CD8-positive, alpha-beta memory T cell (primary cell): ENCODE measurements around the gene ANKRD12. TPM values are rescaled to one million over a fixed set of nuclear protein-coding genes. Genes with fewer than 3 reads are reported as not detected.

Experiments used
- CTCF ChIA-PET: fragments of 350-600 bp; sonication (Branson Sonifier 250); formaldehyde crosslinking; loops from one replicate; lab custom pipeline; 2021; ENCODE audit warnings: antibody characterized with exemption; lab: Charles Lee
- POLR2A ChIA-PET: fragments of 350-600 bp; sonication (Branson Sonifier 250); formaldehyde crosslinking; loops from one replicate; lab custom pipeline; 2021; ENCODE audit warnings: antibody characterized with exemption; lab: Charles Lee
- DNase-seq, 5 donors: peaks; one replicate each; pipeline versions ENCODE4 v3.0.0 to v3.0.0-alpha.2; 2020 to 2022; ENCODE audit warnings: mixed read lengths in 1 of 5
- H3K27ac ChIP-seq: one replicate; pipeline ENCODE4 v1.7.0; 2013; ENCODE audit warnings: low read depth, mild to moderate bottlenecking, low read length, moderate library complexity
- H3K27me3 ChIP-seq: 2 replicates; pipeline ENCODE4 v1.7.0; 2013; ENCODE audit warnings: low read length, mild to moderate bottlenecking; ENCODE audit not compliant: insufficient read depth, poor library complexity, severe bottlenecking
- H3K36me3 ChIP-seq: 2 replicates; pipeline ENCODE4 v1.7.0; 2013; ENCODE audit warnings: mild to moderate bottlenecking, low read length, moderate library complexity; ENCODE audit not compliant: insufficient read depth
- H3K4me1 ChIP-seq: 2 replicates; pipeline ENCODE4 v1.7.0; 2013; ENCODE audit warnings: mild to moderate bottlenecking, low read length, moderate library complexity; ENCODE audit not compliant: insufficient read depth
- H3K4me3 ChIP-seq: 2 replicates; pipeline ENCODE4 v1.7.0; 2013; ENCODE audit warnings: mild to moderate bottlenecking, low read length
- H3K9me3 ChIP-seq: 2 replicates; pipeline ENCODE4 v1.7.0; 2013; ENCODE audit warnings: mild to moderate bottlenecking, low read length
- H3K27ac Mint-ChIP-seq, 8 donors: one replicate each; pipeline ENCODE4 v1.8.0; 2020 to 2021; ENCODE audit warnings: mixed read lengths in 8 of 8, mild to moderate bottlenecking in 6 of 8, inconsistent platforms in 3 of 8, moderate library complexity in 3 of 8
- H3K27me3 Mint-ChIP-seq, 2 donors: one replicate each; pipeline ENCODE4 v1.8.0; 2020 to 2021; ENCODE audit warnings: mixed read lengths in 2 of 2, mild to moderate bottlenecking in 1 of 2, moderate library complexity in 1 of 2
- H3K36me3 Mint-ChIP-seq, 3 donors: one replicate each; pipeline ENCODE4 v1.8.0; 2020 to 2021; ENCODE audit warnings: mixed read lengths in 3 of 3, inconsistent platforms in 1 of 3, mild to moderate bottlenecking in 1 of 3
- H3K4me1 Mint-ChIP-seq, 3 donors: one replicate each; pipeline ENCODE4 v1.8.0; 2020 to 2021; ENCODE audit warnings: mixed read lengths in 3 of 3, inconsistent platforms in 1 of 3, mild to moderate bottlenecking in 1 of 3
- H3K4me3 Mint-ChIP-seq, 7 donors: one replicate each; pipeline ENCODE4 v1.8.0; 2020 to 2021; ENCODE audit warnings: mixed read lengths in 7 of 7, mild to moderate bottlenecking in 6 of 7, moderate library complexity in 4 of 7, inconsistent platforms in 2 of 7
- H3K9me3 Mint-ChIP-seq, 5 donors: one replicate each; pipeline ENCODE4 v1.8.0; 2020 to 2022; ENCODE audit warnings: mixed read lengths in 5 of 5, mild to moderate bottlenecking in 3 of 5, moderate library complexity in 2 of 5, inconsistent platforms in 1 of 5
- polyA plus RNA-seq: library from polyadenylated mRNA; unstranded; fragments of 300-500 nt; fragmentation: Illumina TruSeq; gene quantifications from one replicate; pipeline ENCODE4 v1.2.3, GENCODE V29; 2021
- total RNA-seq, 2 experiments: library from RNA; stranded (reverse); gene quantifications; one replicate each; pipeline ENCODE4 v1.2.3, GENCODE V29; 2021

ANKRD12 gene
- total and polyA plus RNA-seq, 3 experiments from 2014 or later: 66.6 to 109 (median 67.6) TPM

DNA sequence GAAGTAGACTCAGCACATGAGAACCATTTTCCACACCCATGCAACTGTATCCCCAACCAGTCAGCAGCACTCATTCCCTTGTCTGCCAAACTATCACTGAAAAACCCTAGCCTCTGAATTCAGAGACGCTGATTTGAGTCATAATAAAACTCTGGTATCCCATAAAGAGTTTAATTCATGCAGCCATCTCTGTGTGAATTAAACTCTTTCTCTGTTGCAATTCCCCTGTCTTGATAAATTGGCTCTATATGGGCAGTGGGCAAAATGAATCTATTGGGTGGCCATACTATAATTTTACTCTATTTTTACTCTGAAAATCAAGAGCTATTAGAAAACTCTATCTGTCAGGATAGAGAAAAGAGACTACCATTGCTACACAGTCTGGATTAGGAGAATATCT is 157.4 kb downstream of the ANKRD12 start:
- Mint-ChIP-seq H3K9me3 (peaks cover 15 to 37% (median 30%) of the 10 kb centered on the region in 5 donors), H3K4me3 (no peak overlapping the region), H3K36me3 (peaks cover 0 to 25% (median 8%) of the 10 kb centered on the region in 3 donors), H3K27me3 (peaks cover 0 to 5% of the 10 kb centered on the region in 2 donors), H3K27ac (peak overlapping the region in 1 of 8 donors; percentile 54), H3K4me1 (no peaks in the 10 kb centered on the region)
- Histone ChIP-seq H3K4me1 (no peaks in the 10 kb centered on the region), H3K4me3 (no peak overlapping the region), H3K27ac (no peak overlapping the region), H3K27me3 (no peaks in the 10 kb centered on the region), H3K36me3 (no peaks in the 10 kb centered on the region), H3K9me3 (no peaks in the 10 kb centered on the region)
- DNase-seq: no peak
- POLR2A ChIA-PET: no interaction called here
- CTCF ChIA-PET: no interaction called here

DNA sequence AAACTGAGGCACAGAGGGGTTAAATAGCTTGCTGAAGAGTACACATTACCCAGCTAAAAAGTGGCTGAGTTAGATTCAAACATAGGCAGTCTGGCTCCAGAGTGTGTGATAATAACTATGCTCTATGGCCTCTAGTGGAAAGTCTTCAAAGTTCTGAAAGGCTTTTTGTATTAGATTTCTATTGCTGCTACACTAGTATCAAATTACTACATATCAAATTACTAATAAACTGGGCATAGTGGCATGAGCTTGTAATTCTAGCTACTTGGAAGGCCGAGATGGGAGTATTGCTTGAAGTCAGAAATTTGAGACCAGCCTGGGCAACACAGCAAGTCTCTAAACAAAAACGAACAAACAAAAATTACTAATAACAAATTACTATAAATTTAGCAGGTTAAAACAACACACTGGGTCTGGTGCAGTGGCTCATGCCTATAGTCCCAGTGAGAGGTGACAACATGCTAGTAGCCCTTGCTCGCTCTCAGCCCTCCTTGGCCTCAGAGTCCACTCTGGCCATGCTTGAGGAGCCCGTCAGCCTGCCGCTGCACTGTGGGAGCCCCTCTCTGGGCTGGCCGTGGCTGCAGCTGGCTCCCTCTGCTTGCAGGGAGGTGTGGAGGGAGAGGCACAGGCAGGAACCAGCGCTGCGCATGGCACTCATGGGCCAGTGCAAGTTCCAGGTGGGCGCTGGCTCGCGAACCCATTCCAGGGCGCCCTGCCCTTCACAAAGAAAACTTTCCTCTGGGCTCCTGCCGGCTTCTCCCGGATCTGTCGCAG is 159.8 kb downstream of the ANKRD12 start:
- Histone ChIP-seq H3K4me3 (no peak overlapping the region), H3K4me1 (no peaks in the 10 kb centered on the region), H3K27ac (no peak overlapping the region), H3K36me3 (no peaks in the 10 kb centered on the region), H3K9me3 (no peaks in the 10 kb centered on the region), H3K27me3 (no peaks in the 10 kb centered on the region)
- ChIA-PET CTCF (no interaction called here), POLR2A (no interaction called here)
- no peak for DNase-seq
- no peak overlapping the region for H3K27ac Mint-ChIP-seq
- peaks cover 15 to 29% (median 26%) of the 10 kb centered on the region in 5 donors for H3K9me3 Mint-ChIP-seq
- peaks cover 0 to 5% of the 10 kb centered on the region in 2 donors for H3K27me3 Mint-ChIP-seq
- no peaks in the 10 kb centered on the region for H3K4me1 Mint-ChIP-seq
- H3K36me3 Mint-ChIP-seq: peaks cover 0 to 19% (median 8%) of the 10 kb centered on the region in 3 donors
- H3K4me3 Mint-ChIP-seq: no peak overlapping the region

DNA sequence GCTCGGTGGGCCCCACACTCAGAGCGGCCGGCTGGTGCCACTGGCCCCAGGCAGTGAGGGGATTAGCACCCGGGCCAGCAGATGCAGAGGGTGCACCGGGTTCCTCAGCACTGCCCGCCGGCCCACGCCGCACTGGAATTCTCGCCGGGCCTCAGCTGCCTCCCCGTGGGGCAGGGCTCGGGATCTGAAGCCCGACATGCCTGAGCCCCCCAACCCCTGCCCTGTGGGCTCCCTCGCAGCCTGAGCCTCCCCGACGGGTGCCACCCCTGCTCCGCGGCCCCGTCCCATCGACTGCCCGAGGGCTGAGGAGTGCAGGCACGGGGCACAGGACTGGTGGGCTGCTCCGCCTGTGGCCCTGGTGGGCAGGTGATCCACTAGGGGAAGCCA is 160.4 kb downstream of the ANKRD12 start:
- H3K36me3 ChIP-seq: no peaks in the 10 kb centered on the region
- H3K9me3 ChIP-seq: no peaks in the 10 kb centered on the region
- CTCF ChIA-PET: no interaction called here
- no peak overlapping the region for H3K4me3 ChIP-seq
- no peak overlapping the region for H3K4me3 Mint-ChIP-seq
- H3K27ac Mint-ChIP-seq: no peak overlapping the region
- POLR2A ChIA-PET: no interaction called here
- H3K27ac ChIP-seq: no peak overlapping the region
- H3K4me1 Mint-ChIP-seq: no peaks in the 10 kb centered on the region
- no peaks in the 10 kb centered on the region for H3K4me1 ChIP-seq
- H3K36me3 Mint-ChIP-seq: peaks cover 0 to 17% (median 6%) of the 10 kb centered on the region in 3 donors
- DNase-seq: no peak
- H3K9me3 Mint-ChIP-seq: peaks cover 19 to 34% (median 28%) of the 10 kb centered on the region in 5 donors
- peaks cover 0 to 9% of the 10 kb centered on the region in 2 donors for H3K27me3 Mint-ChIP-seq
- H3K27me3 ChIP-seq: no peaks in the 10 kb centered on the region

DNA sequence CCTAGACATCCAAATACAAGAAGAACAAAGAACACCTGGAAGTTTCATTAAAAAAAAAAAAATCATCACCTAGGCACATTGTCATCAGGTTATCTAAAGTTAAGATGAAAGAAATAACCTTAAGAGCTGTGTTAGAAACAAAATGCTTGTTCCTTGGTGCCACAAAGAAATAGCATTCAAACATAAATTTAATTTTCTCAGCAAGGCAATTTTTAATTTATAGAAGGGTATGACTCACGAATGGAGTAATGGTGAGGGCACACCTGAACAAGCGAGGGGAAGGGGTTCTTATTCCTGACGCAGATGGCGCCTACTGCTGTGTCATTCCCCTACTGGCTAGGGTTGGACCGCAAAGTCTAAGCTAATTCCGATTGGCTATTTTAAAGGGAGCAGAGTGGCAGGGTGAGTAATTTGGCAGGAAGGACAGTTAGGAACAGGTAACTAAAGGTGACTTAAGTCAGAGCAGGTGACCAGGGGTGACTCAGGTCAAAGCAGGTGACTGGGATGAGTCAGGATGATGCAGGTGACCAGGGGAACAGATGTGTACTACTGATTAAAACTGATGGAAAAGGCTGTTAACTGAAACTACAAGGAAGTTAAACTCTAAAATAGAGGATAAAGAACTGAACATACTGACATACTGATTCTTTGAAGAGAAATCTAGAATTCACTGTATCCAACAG is 167.9 kb downstream of the ANKRD12 start:
- H3K4me3 ChIP-seq: no peak overlapping the region
- no peaks in the 10 kb centered on the region for H3K9me3 ChIP-seq
- no peak overlapping the region for H3K27ac ChIP-seq
- no peak for DNase-seq
- H3K4me1 ChIP-seq: no peaks in the 10 kb centered on the region
- no peaks in the 10 kb centered on the region for H3K36me3 ChIP-seq
- ChIA-PET POLR2A (no interaction called here), CTCF (no interaction called here)
- Mint-ChIP-seq H3K4me1 (no peaks in the 10 kb centered on the region), H3K9me3 (peaks cover 40 to 57% (median 53%) of the 10 kb centered on the region in 5 donors), H3K36me3 (peaks cover 6 to 44% (median 8%) of the 10 kb centered on the region in 3 donors), H3K4me3 (no peak overlapping the region), H3K27me3 (peaks cover 25 to 33% of the 10 kb centered on the region in 2 donors), H3K27ac (no peak overlapping the region)
- H3K27me3 ChIP-seq: no peaks in the 10 kb centered on the region

DNA sequence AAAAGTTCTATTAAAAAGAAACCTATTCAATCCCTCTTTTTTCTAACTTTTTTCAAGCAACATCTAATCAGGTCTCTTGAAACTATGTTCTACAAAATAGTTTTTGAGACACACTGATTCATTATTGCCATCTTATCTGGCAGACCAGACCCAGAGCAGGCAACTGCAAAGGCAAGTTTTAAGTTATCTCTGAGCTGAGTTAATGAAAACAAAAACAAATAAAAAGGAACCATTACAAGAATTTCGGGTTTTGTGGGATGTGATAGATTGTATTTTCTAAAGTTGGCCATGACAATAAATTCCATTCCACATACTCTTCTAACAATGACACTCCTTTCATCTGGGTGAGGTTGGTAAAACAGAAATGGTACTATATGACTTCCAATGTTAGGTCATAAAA is 182.8 kb downstream of the ANKRD12 start:
- no peak overlapping the region for H3K27ac Mint-ChIP-seq
- no peaks in the 10 kb centered on the region for H3K27me3 ChIP-seq
- H3K4me3 ChIP-seq: no peak overlapping the region
- H3K4me1 ChIP-seq: no peaks in the 10 kb centered on the region
- DNase-seq: no peak
- no peaks in the 10 kb centered on the region for H3K4me1 Mint-ChIP-seq
- no peaks in the 10 kb centered on the region for H3K9me3 ChIP-seq
- H3K36me3 ChIP-seq: no peaks in the 10 kb centered on the region
- no peak overlapping the region for H3K27ac ChIP-seq
- CTCF ChIA-PET: interaction anchor here (2.2 kb wide), 1 partner anchor 15 kb away, joined by 7 read pairs; the partner anchor contains the start of gene TWSG1
- H3K27me3 Mint-ChIP-seq: peaks cover 18 to 22% of the 10 kb centered on the region in 2 donors
- no peak overlapping the region for H3K4me3 Mint-ChIP-seq
- POLR2A ChIA-PET: no interaction called here
- peaks cover 2 to 22% (median 2%) of the 10 kb centered on the region in 3 donors for H3K36me3 Mint-ChIP-seq
- H3K9me3 Mint-ChIP-seq: peaks cover 3 to 9% (median 6%) of the 10 kb centered on the region in 5 donors

DNA sequence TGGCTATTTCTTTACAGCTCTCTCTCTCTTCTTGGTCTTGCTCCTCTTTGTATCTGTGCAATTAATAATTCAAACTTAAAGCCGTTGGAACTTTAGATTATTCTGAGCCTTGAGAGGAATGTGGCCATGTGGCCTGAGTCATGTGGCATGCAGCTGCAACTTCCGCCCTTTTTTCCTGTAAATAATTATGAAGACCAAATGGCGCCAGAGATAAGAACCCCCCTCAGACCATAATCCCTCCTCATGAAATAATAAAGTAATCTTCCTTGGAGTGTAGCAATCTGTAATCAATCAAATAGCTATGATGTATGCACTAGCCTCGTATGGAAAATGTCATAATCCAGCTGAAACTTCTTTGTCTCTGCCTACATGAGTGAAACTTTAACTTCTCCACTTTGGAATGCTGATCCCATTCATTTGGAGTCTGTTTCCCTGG is 184.5 kb downstream of the ANKRD12 start:
- H3K27ac Mint-ChIP-seq: no peak overlapping the region
- Histone ChIP-seq H3K4me1 (no peaks in the 10 kb centered on the region), H3K36me3 (no peaks in the 10 kb centered on the region), H3K4me3 (no peak overlapping the region), H3K9me3 (no peaks in the 10 kb centered on the region), H3K27me3 (no peaks in the 10 kb centered on the region), H3K27ac (no peak overlapping the region)
- DNase-seq: no peak
- peaks cover 2 to 22% (median 2%) of the 10 kb centered on the region in 3 donors for H3K36me3 Mint-ChIP-seq
- POLR2A ChIA-PET: no interaction called here
- CTCF ChIA-PET: interaction anchor here (2.2 kb wide), 1 partner anchor 13 kb away, joined by 7 read pairs; the partner anchor contains the start of gene TWSG1
- H3K4me3 Mint-ChIP-seq: no peak overlapping the region
- peaks cover 3 to 9% (median 4%) of the 10 kb centered on the region in 5 donors for H3K9me3 Mint-ChIP-seq
- H3K27me3 Mint-ChIP-seq: peaks cover 20 to 22% of the 10 kb centered on the region in 2 donors
- H3K4me1 Mint-ChIP-seq: no peaks in the 10 kb centered on the region

DNA sequence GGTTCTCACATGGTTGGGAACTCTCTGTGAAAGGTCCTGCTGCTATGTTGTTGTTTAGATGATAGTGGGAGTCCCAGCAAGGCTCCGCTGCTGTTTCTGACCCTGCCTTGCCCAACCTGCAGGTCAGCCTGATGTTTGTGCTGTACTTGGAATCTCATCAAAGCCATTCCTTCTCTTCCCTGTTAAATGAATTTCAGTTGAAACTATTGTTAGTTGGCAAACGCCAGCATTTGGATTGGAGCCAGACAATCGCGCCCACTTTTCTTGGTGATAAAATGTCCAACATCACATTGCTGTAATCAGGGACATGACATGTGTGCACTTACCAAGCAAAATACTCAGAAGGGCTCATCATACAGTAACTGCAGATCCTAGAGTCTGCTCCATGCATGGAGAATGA is 185.2 kb downstream of the ANKRD12 start:
- H3K9me3 Mint-ChIP-seq: peaks cover 3 to 9% (median 4%) of the 10 kb centered on the region in 5 donors
- no peak overlapping the region for H3K27ac ChIP-seq
- no peak overlapping the region for H3K4me3 ChIP-seq
- no peaks in the 10 kb centered on the region for H3K36me3 ChIP-seq
- H3K4me1 ChIP-seq: no peaks in the 10 kb centered on the region
- no peak for DNase-seq
- H3K4me3 Mint-ChIP-seq: no peak overlapping the region
- no peaks in the 10 kb centered on the region for H3K27me3 ChIP-seq
- H3K4me1 Mint-ChIP-seq: no peaks in the 10 kb centered on the region
- peaks cover 2 to 22% (median 2%) of the 10 kb centered on the region in 3 donors for H3K36me3 Mint-ChIP-seq
- no peak overlapping the region for H3K27ac Mint-ChIP-seq
- peaks cover 21 to 22% of the 10 kb centered on the region in 2 donors for H3K27me3 Mint-ChIP-seq
- ChIA-PET POLR2A (no interaction called here), CTCF (interaction anchor here (1.2 kb wide), 1 partner anchor 12 kb away, joined by 3 read pairs; no protein-coding TSS in a partner anchor)
- no peaks in the 10 kb centered on the region for H3K9me3 ChIP-seq

DNA sequence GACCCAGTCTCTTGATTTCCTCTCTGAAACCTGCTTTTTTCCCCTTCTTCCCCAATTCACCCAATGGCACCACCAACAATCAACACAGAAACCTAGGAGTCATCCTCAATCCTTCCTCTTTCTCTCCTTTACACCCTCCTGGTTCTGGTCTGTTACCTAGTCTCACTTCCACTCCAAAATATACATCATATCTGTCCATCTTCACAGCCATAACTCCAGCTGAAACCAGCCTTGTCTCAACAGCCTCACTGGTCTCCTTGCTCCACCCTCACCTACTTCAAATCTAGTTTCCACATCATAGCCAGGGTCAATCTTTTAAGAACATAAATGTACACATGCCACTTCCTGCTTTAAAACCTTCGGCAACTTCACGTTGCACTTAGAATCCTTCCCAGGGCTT is 186.2 kb downstream of the ANKRD12 start:
- peaks cover 19 to 22% of the 10 kb centered on the region in 2 donors for H3K27me3 Mint-ChIP-seq
- POLR2A ChIA-PET: no interaction called here
- CTCF ChIA-PET: interaction anchor here (0.7 to 1.2 kb wide), 2 partner anchors 11 to 160 kb away, joined by 3 read pairs; no protein-coding TSS in a partner anchor

More for the DNA sequence above, 186.2 kb downstream of the ANKRD12 start:
- no peaks in the 10 kb centered on the region for H3K4me1 ChIP-seq
- no peaks in the 10 kb centered on the region for H3K9me3 ChIP-seq
- no peak overlapping the region for H3K27ac ChIP-seq
- DNase-seq: no peak
- no peaks in the 10 kb centered on the region for H3K36me3 ChIP-seq
- H3K4me1 Mint-ChIP-seq: no peaks in the 10 kb centered on the region
- no peaks in the 10 kb centered on the region for H3K27me3 ChIP-seq
- no peak overlapping the region for H3K27ac Mint-ChIP-seq
- H3K9me3 Mint-ChIP-seq: peaks cover 3 to 9% (median 4%) of the 10 kb centered on the region in 5 donors
- peaks cover 2 to 22% (median 2%) of the 10 kb centered on the region in 3 donors for H3K36me3 Mint-ChIP-seq
- no peak overlapping the region for H3K4me3 ChIP-seq
- H3K4me3 Mint-ChIP-seq: no peak overlapping the region
